Neural crest cell (in vitro differentiated cells): Measurements from ENCODE around the gene MYB. TPM values are rescaled to one million over a fixed set of nuclear protein-coding genes. Genes with fewer than 3 reads are reported as not detected.

Source experiments
- DNase-seq: peaks from one replicate; pipeline ENCODE4 v3.0.0; 2021; ENCODE audit warnings: low read depth, mixed read lengths, low spot score
- H3K27ac Mint-ChIP-seq: one replicate; pipeline ENCODE4 v1.8.0; 2021; ENCODE audit warnings: mild to moderate bottlenecking, mixed read lengths; ENCODE audit not compliant: unreplicated experiment
- H3K27me3 Mint-ChIP-seq: 2 replicates; pipeline ENCODE4 v1.8.0; 2021; ENCODE audit warnings: low read depth, mild to moderate bottlenecking, mixed read lengths
- H3K36me3 Mint-ChIP-seq: 2 replicates; pipeline ENCODE4 v1.8.0; 2021; ENCODE audit warnings: low read depth, mild to moderate bottlenecking, mixed read lengths
- H3K4me1 Mint-ChIP-seq: 2 replicates; pipeline ENCODE4 v1.8.0; 2021; ENCODE audit warnings: mixed read lengths
- H3K4me3 Mint-ChIP-seq: one replicate; pipeline ENCODE4 v1.8.0; 2021; ENCODE audit warnings: mild to moderate bottlenecking, mixed read lengths
- H3K9me3 Mint-ChIP-seq: 2 replicates; pipeline ENCODE4 v1.8.0; 2021; ENCODE audit warnings: mixed read lengths
- CTCF ChIP-seq: fragments of 200-600 bp; sonication (generic); conservative IDR thresholded peaks from 2 replicates; pipeline ENCODE4 v1.5.0; 2021; ENCODE audit warnings: antibody characterized with exemption, mild to moderate bottlenecking
- total RNA-seq: library from RNA; stranded (reverse); gene quantifications from 2 replicates; pipeline ENCODE4 v1.2.1, GENCODE V29; 2021

MYB gene
- total RNA-seq, 1 donor from 2014 or later: 6.8 TPM

GRCh38 chr6:135233686-135234491 is 52.8 kb downstream of the MYB start:
- Mint-ChIP-seq H3K27ac (no peak overlapping the region), H3K4me1 (peaks cover 5% of the 10 kb centered on the region), H3K9me3 (no peaks in the 10 kb centered on the region), H3K36me3 (no peaks in the 10 kb centered on the region), H3K27me3 (no peaks in the 10 kb centered on the region), H3K4me3 (no peak overlapping the region)
- no peak for DNase-seq
- TF ChIP-seq CTCF: no peak

- no peak for DNase-seq
- TF ChIP-seq CTCF: no peak
- Mint-ChIP-seq H3K27ac (no peak overlapping the region), H3K36me3 (no peaks in the 10 kb centered on the region), H3K4me3 (no peak overlapping the region), H3K27me3 (no peaks in the 10 kb centered on the region), H3K4me1 (peaks cover 5% of the 10 kb centered on the region), H3K9me3 (no peaks in the 10 kb centered on the region)
Measured at GRCh38 chr6:135234492-135234780, 53.3 kb downstream of the MYB start.

- no peak for TF ChIP-seq CTCF
- Mint-ChIP-seq H3K4me3 (no peak overlapping the region), H3K27me3 (no peaks in the 10 kb centered on the region), H3K27ac (no peak overlapping the region), H3K4me1 (peaks cover 5% of the 10 kb centered on the region), H3K36me3 (no peaks in the 10 kb centered on the region), H3K9me3 (no peaks in the 10 kb centered on the region)
- no peak for DNase-seq
Measured at GRCh38 chr6:135235716-135236115, 54.6 kb downstream of the MYB start.

- H3K27ac Mint-ChIP-seq: no peak overlapping the region
- H3K36me3 Mint-ChIP-seq: no peaks in the 10 kb centered on the region
- no peaks in the 10 kb centered on the region for H3K9me3 Mint-ChIP-seq
- H3K27me3 Mint-ChIP-seq: no peaks in the 10 kb centered on the region
- no peak for DNase-seq
- H3K4me1 Mint-ChIP-seq: peaks cover 5% of the 10 kb centered on the region
- no peak for TF ChIP-seq CTCF
- no peak overlapping the region for H3K4me3 Mint-ChIP-seq
Measured at GRCh38 chr6:135236319-135236718, 55.2 kb downstream of the MYB start.

- Mint-ChIP-seq H3K9me3 (no peaks in the 10 kb centered on the region), H3K4me1 (peaks cover 5% of the 10 kb centered on the region), H3K4me3 (no peak overlapping the region), H3K27me3 (no peaks in the 10 kb centered on the region), H3K27ac (no peak overlapping the region), H3K36me3 (no peaks in the 10 kb centered on the region)
- TF ChIP-seq CTCF: no peak
- no peak for DNase-seq
Measured at GRCh38 chr6:135236732-135237131, 55.6 kb downstream of the MYB start.
